Measurements from ENCODE around the gene DACT3.

DACT3 gene

GRCh38 chr19:46608178-46608577 lies 52.8 kb downstream of the DACT3 start:
- Mint-ChIP-seq H3K4me3 (no peak overlapping the region), H3K36me3 (ENCODE audit: low read depth) (peaks cover 23% of the 10 kb centered on the region), H3K27ac (peak overlapping the region; percentile 71), H3K4me1 (peaks cover 43% of the 10 kb centered on the region), H3K27me3 (ENCODE audit: low read depth, poor library complexity) (no peaks in the 10 kb centered on the region), H3K9me3 (no peaks in the 10 kb centered on the region)
- no peak for DNase-seq
- no peak for TF ChIP-seq CTCF (IDR thresholded peaks at IDR 0.05)

GRCh38 chr19:46607448-46607841 lies 53.5 kb downstream of the DACT3 start:
- H3K27me3 Mint-ChIP-seq (ENCODE audit: low read depth, poor library complexity): no peaks in the 10 kb centered on the region
- no peak for DNase-seq
- no peaks in the 10 kb centered on the region for H3K9me3 Mint-ChIP-seq
- no peak overlapping the region for H3K4me3 Mint-ChIP-seq
- H3K36me3 Mint-ChIP-seq (ENCODE audit: low read depth): peaks cover 23% of the 10 kb centered on the region
- peak overlapping the region; percentile 71 for H3K27ac Mint-ChIP-seq
- peaks cover 51% of the 10 kb centered on the region for H3K4me1 Mint-ChIP-seq
- no peak for TF ChIP-seq CTCF (IDR thresholded peaks at IDR 0.05)

- Mint-ChIP-seq H3K9me3 (no peaks in the 10 kb centered on the region), H3K36me3 (ENCODE audit: low read depth) (peaks cover 23% of the 10 kb centered on the region), H3K27me3 (ENCODE audit: low read depth, poor library complexity) (no peaks in the 10 kb centered on the region), H3K27ac (peak overlapping the region; percentile 17), H3K4me1 (peaks cover 57% of the 10 kb centered on the region), H3K4me3 (no peak overlapping the region)
- no peak for DNase-seq
- TF ChIP-seq CTCF (IDR thresholded peaks at IDR 0.05): no peak
Observed at GRCh38 chr19:46606681-46607447, 54.1 kb downstream of the DACT3 start.

- peaks cover 23% of the 10 kb centered on the region for H3K36me3 Mint-ChIP-seq (ENCODE audit: low read depth)
- H3K4me3 Mint-ChIP-seq: no peak overlapping the region
- no peak for TF ChIP-seq CTCF (IDR thresholded peaks at IDR 0.05)
- H3K27me3 Mint-ChIP-seq (ENCODE audit: low read depth, poor library complexity): no peaks in the 10 kb centered on the region
- peak overlapping the region; percentile 17 for H3K27ac Mint-ChIP-seq
- no peaks in the 10 kb centered on the region for H3K9me3 Mint-ChIP-seq
- DNase-seq: no peak
- H3K4me1 Mint-ChIP-seq: peaks cover 58% of the 10 kb centered on the region
Observed at GRCh38 chr19:46606019-46606418, 55.0 kb downstream of the DACT3 start.

- no peak overlapping the region for H3K27ac Mint-ChIP-seq
- H3K4me1 Mint-ChIP-seq: peaks cover 58% of the 10 kb centered on the region
- no peak overlapping the region for H3K4me3 Mint-ChIP-seq
- DNase-seq: no peak
- peaks cover 4% of the 10 kb centered on the region for H3K9me3 Mint-ChIP-seq
- peaks cover 23% of the 10 kb centered on the region for H3K36me3 Mint-ChIP-seq (ENCODE audit: low read depth)
- no peak for TF ChIP-seq CTCF (IDR thresholded peaks at IDR 0.05)
- no peaks in the 10 kb centered on the region for H3K27me3 Mint-ChIP-seq (ENCODE audit: low read depth, poor library complexity)
Observed at GRCh38 chr19:46605356-46605821, 55.6 kb downstream of the DACT3 start.

Measured in nephron progenitor cell (in vitro differentiated cells).